K562 (cell line): ENCODE data around the gene COA6. TPM values are rescaled to one million over a fixed set of nuclear protein-coding genes. Genes with fewer than 3 reads are reported as not detected.

Source experiments
- ATAC-seq: fragments of 200-7000 bp; cut with Tn5 transposase; 3 replicates; pipeline ENCODE4 v1.9.1; 2020; ENCODE audit warnings: moderate library complexity
- BruUV-seq: library from RNA; stranded (reverse); fragments of 400-500 nt; replicated peaks from 2 replicates; lab custom pipeline; 2021; lab: Mats Ljungman, UMichigan
- CTCF ChIA-PET: fragments of 300-600 bp; formaldehyde crosslinking; extraction: SDS; loops from one replicate; lab custom pipeline; 2021; ENCODE audit warnings: low intra/inter-chr PET ratio; lab: Yijun Ruan, JAX
- POLR2A ChIA-PET: fragments of 300-600, 350-650 bp; sonication (Branson Sonifier 250); formaldehyde crosslinking; extraction: SDS; loops from one replicate; lab custom pipeline; 2021; ENCODE audit warnings: antibody characterized with exemption, inconsistent platforms; lab: Yijun Ruan, JAX
- DNase-seq, 4 experiments: peaks; one replicate each; pipeline versions ENCODE4 v3.0.0 to v3.0.0-alpha.2; 2011 to 2018; ENCODE audit warnings: low spot score in 3 of 4, mixed read lengths in 3 of 4; ENCODE audit errors: extremely low read depth in 1 of 4
- FAIRE-seq: peaks from 2 replicates; lab custom pipeline; 2011; peaks lifted over from hg19 to GRCh38; lab: Jason Lieb, UNC
- H2AFZ ChIP-seq: 2 replicates; pipeline ENCODE4 v1.6.0; 2011; ENCODE audit warnings: low read depth, low read length, control low read depth, inconsistent platforms
- H3K27ac ChIP-seq: fragments of 200-600 bp; 3 replicates; pipeline ENCODE4 v1.8.0; 2011; ENCODE audit warnings: low read depth, mild to moderate bottlenecking, control low read depth, inconsistent platforms, low read length, moderate library complexity, mixed read lengths; ENCODE audit errors: extremely low read depth
- H3K27me3 ChIP-seq, 2 experiments: fragments of 300-600 bp in 1 of 2; 2 replicates in 1 of 2; 3 replicates in 1 of 2; pipeline versions ENCODE4 v1.6.0 to v1.8.0; 2011; ENCODE audit warnings: inconsistent platforms in 2 of 2, low read length in 2 of 2, mild to moderate bottlenecking in 1 of 2, mixed read lengths in 1 of 2, moderate library complexity in 1 of 2; ENCODE audit not compliant: control insufficient read depth in 2 of 2, insufficient read depth in 2 of 2
- H3K36me3 ChIP-seq: fragments of 300-600 bp; 3 replicates; pipeline ENCODE4 v1.8.0; 2011; ENCODE audit warnings: mild to moderate bottlenecking, low read length, inconsistent platforms; ENCODE audit not compliant: control insufficient read depth, insufficient read depth
- H3K4me1 ChIP-seq, 2 experiments: fragments of 200-600 bp in 1 of 2; replicated peaks in 1 of 2; 2 replicates in 1 of 2; 3 replicates in 1 of 2; pipeline versions ENCODE4 v1.5.1 to v1.8.0; 2011; ENCODE audit warnings: inconsistent platforms in 2 of 2, low read length in 2 of 2, mild to moderate bottlenecking in 1 of 2, mixed read lengths in 1 of 2, moderate library complexity in 1 of 2; ENCODE audit not compliant: control insufficient read depth in 2 of 2, insufficient read depth in 2 of 2
- H3K4me2 ChIP-seq: 2 replicates; pipeline ENCODE4 v1.6.1; 2011; ENCODE audit warnings: low read length, control low read depth, inconsistent platforms, mixed read lengths; ENCODE audit not compliant: insufficient read depth
- H3K4me3 ChIP-seq: fragments of 200-600 bp; sonication (generic), shearing (Covaris generic); 2 replicates; pipeline ENCODE4 v1.5.1; 2016; ENCODE audit warnings: control low read depth, inconsistent platforms
- H3K79me2 ChIP-seq: fragments of 200-600 bp; 3 replicates; pipeline ENCODE4 v1.8.0; 2011; ENCODE audit warnings: low read length, inconsistent platforms; ENCODE audit not compliant: control insufficient read depth, insufficient read depth
- H3K9ac ChIP-seq, 2 experiments: 2 replicates each; pipeline versions ENCODE4 v1.6.0 to v1.6.1; 2011; ENCODE audit warnings: low read depth in 2 of 2, low read length in 2 of 2, control low read depth in 1 of 2, inconsistent platforms in 1 of 2, mild to moderate bottlenecking in 1 of 2, mixed read lengths in 1 of 2; ENCODE audit not compliant: insufficient read depth in 1 of 2
- H3K9me1 ChIP-seq: one replicate; pipeline ENCODE4 v1.6.0; 2011; ENCODE audit warnings: inconsistent platforms, mild to moderate bottlenecking, low read length, moderate library complexity; ENCODE audit not compliant: control insufficient read depth, insufficient read depth
- H3K9me3 ChIP-seq: replicated peaks from 2 replicates; pipeline ENCODE4 v1.5.1; 2011; ENCODE audit warnings: low read depth, low read length, inconsistent platforms; ENCODE audit not compliant: control insufficient read depth, insufficient read depth
- H4K20me1 ChIP-seq: replicated peaks from 2 replicates; pipeline ENCODE4 v1.6.1; 2011; ENCODE audit warnings: low read length, inconsistent platforms, mixed read lengths; ENCODE audit not compliant: control insufficient read depth, insufficient read depth
- ARHGAP35 ChIP-seq: fragments of 450-650 bp; IDR thresholded peaks from 2 replicates; pipeline ENCODE4 v1.6.1; 2018; ENCODE audit not compliant: partially characterized antibody
- CBFA2T3 ChIP-seq: fragments of 450-650 bp; IDR thresholded peaks from 2 replicates; pipeline ENCODE4 v1.6.1; 2017
- CEBPG ChIP-seq, 3 experiments: fragments of 200-800 bp in 1 of 3; sonication (Bioruptor generic) in 1 of 3; sonication (generic) in 1 of 3; formaldehyde crosslinking in 1 of 3; IDR thresholded peaks in 2 of 3; conservative IDR thresholded peaks in 1 of 3; 2 replicates each; pipeline versions ENCODE4 v1.6.1 to v1.8.0; 2016 to 2022; ENCODE audit warnings: missing compliant biosample characterization in 2 of 3, missing genetic modification characterization in 2 of 3, mild to moderate bottlenecking in 1 of 3, missing genetic modification reagents in 1 of 3
- CXXC5 ChIP-seq: fragments of 250-450 bp; sonication (Bioruptor Pico); IDR thresholded peaks from 2 replicates; pipeline ENCODE4 v1.8.0; 2022; ENCODE audit warnings: inconsistent platforms, mild to moderate bottlenecking, moderate library complexity
- DNMT1 ChIP-seq: fragments of 450-650 bp; IDR thresholded peaks from 2 replicates; pipeline ENCODE4 v1.6.1; 2016; ENCODE audit warnings: antibody characterized with exemption, mild to moderate bottlenecking
- E2F5 ChIP-seq: sonication (generic); formaldehyde crosslinking; IDR thresholded peaks from 2 replicates; pipeline ENCODE4 v1.8.0; 2022; ENCODE audit warnings: mild to moderate bottlenecking, missing genetic modification reagents
- ETV1 ChIP-seq: fragments of 450-650 bp; conservative IDR thresholded peaks from 2 replicates; pipeline ENCODE4 v1.6.1; 2016; ENCODE audit warnings: missing genetic modification characterization, control low read depth, low read depth, missing compliant biosample characterization
- HMGN3 ChIP-seq: IDR thresholded peaks from 2 replicates; pipeline ENCODE4 v1.6.1; 2011; ENCODE audit warnings: borderline replicate concordance, low read depth, mild to moderate bottlenecking, mixed read lengths, low read length; ENCODE audit not compliant: insufficient read length; ENCODE audit errors: extremely low read depth
- MCM5 ChIP-seq: fragments of 450-650 bp; IDR thresholded peaks from 2 replicates; pipeline ENCODE4 v1.6.1; 2016; ENCODE audit warnings: low read depth
- NFIC ChIP-seq: fragments of 450-650 bp; IDR thresholded peaks from 2 replicates; pipeline ENCODE4 v1.6.1; 2017; ENCODE audit warnings: mild to moderate bottlenecking, inconsistent platforms
- ZFPM2 ChIP-seq: fragments of 250-450 bp; sonication (Bioruptor Pico); IDR thresholded peaks from 2 replicates; pipeline ENCODE4 v1.5.1; 2022; ENCODE audit warnings: mild to moderate bottlenecking
- ZNF512 ChIP-seq: IDR thresholded peaks from 2 replicates; pipeline ENCODE4 v1.6.1; 2016; ENCODE audit warnings: missing genetic modification characterization, missing compliant biosample characterization
- ZNF717 ChIP-seq: fragments of 250-450 bp; sonication (Bioruptor Pico); IDR thresholded peaks from 2 replicates; pipeline ENCODE4 v1.5.0; 2021
- ZNF76 ChIP-seq: fragments of 250-450 bp; sonication (Bioruptor Pico); IDR thresholded peaks from 2 replicates; pipeline ENCODE4 v1.4.0; 2020; ENCODE audit warnings: mild to moderate bottlenecking, moderate library complexity, borderline replicate concordance
- WGBS: fragments of 100-300 bp; shearing (Covaris generic); methylation state at CpG from one replicate; pipeline ENCODE4 v1.1.6; 2016; ENCODE audit warnings: low coverage, mixed read lengths; ENCODE audit not compliant: insufficient coverage; ENCODE audit errors: missing lambda C conversion rate; 5-methylcytosine and 5-hydroxymethylcytosine counted together
- in situ Hi-C: fragments of 300-500 bp; cut with MboI; formaldehyde crosslinking; loops from 4 replicates; pipeline ENCODE4 v1.15.0; 2018; ENCODE audit warnings: inconsistent platforms, mixed read lengths
- intact Hi-C: fragments of 100-400 bp; cut with micrococcal nuclease; formaldehyde crosslinking; loops from 2 replicates; pipeline ENCODE4 v1.14.2; 2022
- polyA plus RNA-seq, 8 experiments: library from polyadenylated mRNA; depleted of rRNA in 4 of 8; stranded (reverse) in 5 of 8; unstranded in 3 of 8; fragments of >200 nt; fragmentation: Nextera tagmentation in 2 of 8; fragmentation: Illumina TruSeq in 1 of 8; extraction: Ambion mirVana in 2 of 8; extraction: Trizol in 1 of 8; gene quantifications; 2 replicates each; pipeline versions ENCODE4 v1.2.1 to v1.2.3, GENCODE V29; 2011 to 2014; ENCODE audit warnings: inconsistent platforms in 1 of 8, missing spikeins in 1 of 8
- total RNA-seq, 7 experiments: library from RNA; depleted of rRNA in 6 of 7; stranded (reverse); fragments of >200 nt in 6 of 7; fragmentation: Illumina TruSeq in 2 of 7; extraction: Trizol in 2 of 7; gene quantifications; 2 replicates each; pipeline versions ENCODE4 v1.2.1 to v1.2.3, GENCODE V29; 2011 to 2021; ENCODE audit warnings: low replicate concordance in 1 of 7
- TF ChIP-seq, protein P1 (sequence below), 3 experiments: fragments of 200-800 bp in 1 of 3; fragments of 250-450 bp in 1 of 3; fragments of 450-650 bp in 1 of 3; sonication (Bioruptor Pico) in 1 of 3; sonication (Bioruptor generic) in 1 of 3; formaldehyde crosslinking in 1 of 3; IDR thresholded peaks; 2 replicates each; pipeline versions ENCODE4 v1.6.1 to v1.8.0; 2016 to 2022; ENCODE audit warnings: mild to moderate bottlenecking in 2 of 3, missing genetic modification characterization in 2 of 3, missing compliant biosample characterization in 1 of 3, moderate library complexity in 1 of 3

The COA6 gene
- total and polyA plus RNA-seq, 9 of the 15 experiments (the other 6 are each of a cell fraction or from before 2014, with no cell fraction given) = 77.7 to 187 (median 134) TPM

DNA sequence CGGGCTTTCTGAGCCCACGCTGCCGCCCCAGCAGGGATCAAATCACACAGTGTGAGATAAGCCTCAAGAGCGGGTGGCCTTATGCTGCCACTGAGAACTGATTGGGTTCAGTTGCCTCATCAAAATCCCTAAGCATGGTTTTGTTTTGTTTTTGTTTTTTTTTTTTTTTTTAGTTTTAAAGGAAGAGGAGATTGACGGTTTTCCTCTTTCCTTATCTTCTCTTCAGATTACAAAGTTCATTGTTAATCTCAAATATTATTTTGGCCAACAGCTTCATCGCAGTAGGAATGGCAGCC, 651 bp downstream of the COA6 start:
- Histone ChIP-seq H4K20me1 (no peaks in the 10 kb centered on the region), H3K9me1 (no peaks in the 10 kb centered on the region), H3K27ac (peak overlapping the region; percentile 93), H3K4me1 (peaks cover 5 to 30% of the 10 kb centered on the region in 2 experiments; a peak in 4 of 5 replicates), H3K79me2 (peaks cover 64% of the 10 kb centered on the region), H2AFZ (peak overlapping the region; percentile 98), H3K36me3 (peaks cover 44% of the 10 kb centered on the region), H3K4me3 (peak overlapping the region; percentile 81), H3K9ac (peak overlapping the region; percentile 94 to 98), H3K27me3 (no peaks in the 10 kb centered on the region), H3K4me2 (peak overlapping the region; percentile 84), H3K9me3 (no peaks in the 10 kb centered on the region)
- BruUV-seq = no TSS peak
- FAIRE-seq (no peak), DNase-seq (no peak), ATAC-seq (peak; percentile 64)
- in situ Hi-C loops = no loop called here
- WGBS = 0% methylated on average over 6 of the region's 6 CpGs
- intact Hi-C loops = loop anchor here (2.0 to 10.0 kb wide), 5 partner anchors 51 to 718 kb away; partner anchors contain the start of gene TARBP1
- CTCF ChIA-PET = no interaction called here
- POLR2A ChIA-PET = interaction anchor here (0.6 to 3.5 kb wide), 20 partner anchors 9 to 497 kb away, joined by 3 to 27 read pairs (median 3); partner anchors contain the start of gene TARBP1
- TF ChIP-seq, protein P1, sequence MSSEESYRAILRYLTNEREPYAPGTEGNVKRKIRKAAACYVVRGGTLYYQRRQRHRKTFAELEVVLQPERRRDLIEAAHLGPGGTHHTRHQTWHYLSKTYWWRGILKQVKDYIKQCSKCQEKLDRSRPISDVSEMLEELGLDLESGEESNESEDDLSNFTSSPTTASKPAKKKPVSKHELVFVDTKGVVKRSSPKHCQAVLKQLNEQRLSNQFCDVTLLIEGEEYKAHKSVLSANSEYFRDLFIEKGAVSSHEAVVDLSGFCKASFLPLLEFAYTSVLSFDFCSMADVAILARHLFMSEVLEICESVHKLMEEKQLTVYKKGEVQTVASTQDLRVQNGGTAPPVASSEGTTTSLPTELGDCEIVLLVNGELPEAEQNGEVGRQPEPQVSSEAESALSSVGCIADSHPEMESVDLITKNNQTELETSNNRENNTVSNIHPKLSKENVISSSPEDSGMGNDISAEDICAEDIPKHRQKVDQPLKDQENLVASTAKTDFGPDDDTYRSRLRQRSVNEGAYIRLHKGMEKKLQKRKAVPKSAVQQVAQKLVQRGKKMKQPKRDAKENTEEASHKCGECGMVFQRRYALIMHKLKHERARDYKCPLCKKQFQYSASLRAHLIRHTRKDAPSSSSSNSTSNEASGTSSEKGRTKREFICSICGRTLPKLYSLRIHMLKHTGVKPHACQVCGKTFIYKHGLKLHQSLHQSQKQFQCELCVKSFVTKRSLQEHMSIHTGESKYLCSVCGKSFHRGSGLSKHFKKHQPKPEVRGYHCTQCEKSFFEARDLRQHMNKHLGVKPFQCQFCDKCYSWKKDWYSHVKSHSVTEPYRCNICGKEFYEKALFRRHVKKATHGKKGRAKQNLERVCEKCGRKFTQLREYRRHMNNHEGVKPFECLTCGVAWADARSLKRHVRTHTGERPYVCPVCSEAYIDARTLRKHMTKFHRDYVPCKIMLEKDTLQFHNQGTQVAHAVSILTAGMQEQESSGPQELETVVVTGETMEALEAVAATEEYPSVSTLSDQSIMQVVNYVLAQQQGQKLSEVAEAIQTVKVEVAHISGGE (CRISPR knock-in tag; IDR thresholded peaks at IDR 0.05) = peak in 1 of 3 experiments; percentile 92; a peak in 2 of 6 replicates
- TF ChIP-seq E2F5 (CRISPR knock-in tag) (no peak), CEBPG (CRISPR knock-in tag; IDR thresholded peaks at IDR 0.05) (0 out of 2 replicates have a peak, but pooled peaks have one; percentile 49), CEBPG (tag; conservative IDR thresholded peaks at IDR 0.05 in 1 of 2, IDR thresholded peaks at IDR 0.05 in 1 of 2) (peak in 1 of 2 experiments; percentile 46; a peak in 2 of 4 replicates), ZNF717 (no peak), CBFA2T3 (no peak), ETV1 (no peak), ZFPM2 (CRISPR knock-in tag) (no peak), DNMT1 (0 out of 2 replicates have a peak, but pooled peaks have one; percentile 11), ZNF512 (tag) (peak; percentile 92), MCM5 (no peak), HMGN3 (no peak), ARHGAP35 (no peak), CXXC5 (CRISPR knock-in tag) (no peak), NFIC (no peak), ZNF76 (CRISPR knock-in tag) (no peak)
